ENCODE measurements around the gene SCYGR1.
"Not testable (repeated sequence)": the region's sequence is repeated elsewhere in the genome, so short reads cannot be mapped to it uniquely, and the experiment has no call there.

The SCYGR1 gene

GRCh38 chr2:227368574-227368973 lies 19.2 kb downstream of the SCYGR1 start:
- no peak for DNase-seq

DNA sequence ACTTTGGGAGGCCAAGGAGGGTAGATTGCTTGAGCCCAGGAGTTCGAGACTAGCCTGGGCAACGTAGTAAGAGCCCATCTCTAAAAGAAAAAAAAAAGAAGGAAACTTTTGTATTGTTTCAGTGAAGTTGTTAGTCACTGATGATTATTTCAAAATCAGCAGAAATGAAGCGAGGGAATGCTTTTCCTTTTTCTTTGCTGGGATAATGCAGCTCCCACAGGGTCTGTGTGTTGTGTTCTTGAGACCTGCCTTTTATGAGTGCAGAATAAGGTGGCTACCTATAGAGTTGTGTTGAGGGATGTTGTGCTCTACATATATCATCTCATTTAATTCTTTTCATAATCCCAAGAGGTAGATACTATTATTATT lies 20.3 kb downstream of the SCYGR1 start:
- DNase-seq = no peak

DNA sequence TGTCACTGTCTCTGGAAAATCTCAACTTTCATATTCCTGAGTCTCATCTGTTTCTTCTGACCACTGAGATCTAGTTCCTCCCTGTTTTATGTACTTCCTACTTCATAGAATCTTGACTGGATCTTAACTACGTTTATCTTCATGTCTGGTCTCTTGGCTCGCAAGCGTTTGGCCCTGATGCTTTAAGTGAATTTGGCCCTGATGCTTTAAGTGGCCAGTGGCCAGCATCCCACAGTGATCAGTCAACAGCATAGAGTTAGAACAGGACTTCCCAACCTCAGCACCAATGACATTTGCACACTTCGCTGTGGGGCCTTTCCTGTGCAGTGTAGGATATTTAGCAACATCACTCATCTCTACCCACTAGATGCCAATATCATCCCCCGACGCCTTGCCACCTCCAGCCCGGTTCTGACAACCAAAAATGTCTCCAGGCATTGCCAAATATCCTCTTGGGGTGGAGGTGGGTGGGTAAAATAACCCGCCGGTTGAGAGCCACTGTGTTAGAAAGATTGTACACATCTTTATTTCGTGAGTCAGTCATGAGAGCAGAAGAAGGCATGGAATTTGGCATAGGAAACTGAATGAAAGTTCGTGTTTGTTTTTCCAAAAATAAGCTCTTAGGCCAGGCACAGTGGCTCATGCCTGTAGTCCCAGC lies 20.9 kb downstream of the SCYGR1 start:
- no peak for DNase-seq

DNA sequence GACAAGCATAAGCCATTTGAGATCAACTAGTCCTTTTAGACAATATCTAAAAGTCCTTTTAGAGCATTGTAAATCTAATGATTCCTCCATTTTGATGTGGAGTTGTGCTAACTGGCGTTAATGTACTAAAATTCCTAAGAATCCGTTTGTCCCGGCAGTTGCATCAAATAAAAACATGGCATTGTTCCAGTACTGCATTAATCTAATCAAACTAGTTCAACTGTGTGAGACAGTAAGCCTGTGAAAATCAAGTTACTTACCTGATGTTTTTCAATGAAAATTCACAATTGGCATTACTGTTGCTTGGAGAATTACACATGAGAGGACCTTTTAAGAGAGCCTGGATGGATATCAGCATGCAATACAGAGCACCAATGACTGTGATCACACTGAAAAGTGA lies 21.9 kb downstream of the SCYGR1 start:
- DNase-seq = no peak

DNA sequence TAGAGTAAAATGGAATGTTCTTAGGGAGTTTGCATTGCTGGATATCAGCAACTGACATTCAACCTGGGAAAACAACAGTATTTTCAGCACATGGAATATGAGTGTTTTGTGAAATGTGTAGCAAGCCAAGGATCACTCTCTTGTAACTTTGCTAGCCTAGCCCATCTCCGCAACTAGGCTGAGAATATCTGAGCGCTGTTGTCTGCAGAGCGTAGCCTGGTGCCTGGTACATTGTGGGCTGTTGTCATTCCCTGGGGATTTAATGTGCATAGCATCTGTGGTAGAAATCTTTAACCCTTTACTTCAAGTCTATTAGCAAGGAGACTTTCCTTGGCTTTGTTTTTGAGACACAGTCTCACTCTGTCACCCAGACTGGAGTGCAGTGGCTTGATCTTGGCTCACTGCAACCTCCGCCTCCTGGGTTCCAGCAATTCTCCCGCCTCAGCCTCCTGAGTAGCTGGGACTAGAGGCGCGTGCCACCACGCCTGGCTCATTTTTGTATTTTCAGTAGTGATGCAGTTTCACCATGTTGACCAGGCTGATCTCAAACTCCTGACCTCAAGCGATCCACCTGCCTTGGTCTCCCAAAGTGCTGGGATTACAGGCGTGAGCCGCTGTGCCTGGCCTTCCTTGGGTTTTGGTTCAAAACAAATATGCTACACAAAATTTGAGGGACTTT lies 23.0 kb downstream of the SCYGR1 start:
- DNase-seq = not testable (repeated sequence)

DNA sequence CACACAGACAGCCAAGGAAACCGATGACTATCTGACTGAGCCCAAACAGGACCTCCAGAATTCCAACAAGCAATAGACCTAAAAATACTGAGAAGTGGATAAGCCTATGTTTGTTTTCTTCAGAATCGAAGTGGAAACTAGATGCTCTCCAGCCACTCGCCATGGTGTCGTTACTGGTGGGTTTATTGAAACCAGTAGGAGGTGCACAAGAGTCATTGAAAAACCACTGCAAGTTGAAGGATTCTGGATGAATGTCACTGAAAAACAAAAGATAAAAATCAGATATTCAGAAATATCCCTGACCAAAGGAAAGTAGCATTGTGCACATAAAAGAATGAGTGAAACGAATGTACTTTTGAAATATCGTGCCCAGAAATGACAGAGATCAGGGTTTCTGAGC lies 24.0 kb downstream of the SCYGR1 start:
- no peak for DNase-seq

- DNase-seq = no peak
Observed at GRCh38 chr2:227360351-227360750, 27.4 kb downstream of the SCYGR1 start.

DNA sequence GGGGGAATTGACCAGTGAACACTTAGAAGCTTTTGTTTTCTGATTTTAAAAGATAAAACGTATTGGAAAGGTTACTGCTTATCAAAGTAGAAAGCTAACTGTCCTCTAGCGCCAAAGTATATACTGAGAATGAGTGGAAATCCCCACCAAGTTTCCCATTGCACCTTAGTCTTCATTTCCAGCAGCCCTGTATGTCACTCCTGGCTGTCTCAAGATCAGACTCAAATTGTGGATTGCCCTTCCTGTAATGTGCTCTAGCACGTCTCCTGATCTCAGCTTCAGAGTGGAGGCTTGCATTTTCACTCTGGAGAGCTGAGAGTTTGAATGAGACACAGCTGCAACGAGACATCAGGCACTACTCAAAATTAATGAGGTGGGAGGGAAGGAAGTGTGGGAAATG lies 36.1 kb downstream of the SCYGR1 start:
- no peak for DNase-seq

- DNase-seq = no peak
Observed at GRCh38 chr2:227349989-227350612, 37.6 kb downstream of the SCYGR1 start.

DNA sequence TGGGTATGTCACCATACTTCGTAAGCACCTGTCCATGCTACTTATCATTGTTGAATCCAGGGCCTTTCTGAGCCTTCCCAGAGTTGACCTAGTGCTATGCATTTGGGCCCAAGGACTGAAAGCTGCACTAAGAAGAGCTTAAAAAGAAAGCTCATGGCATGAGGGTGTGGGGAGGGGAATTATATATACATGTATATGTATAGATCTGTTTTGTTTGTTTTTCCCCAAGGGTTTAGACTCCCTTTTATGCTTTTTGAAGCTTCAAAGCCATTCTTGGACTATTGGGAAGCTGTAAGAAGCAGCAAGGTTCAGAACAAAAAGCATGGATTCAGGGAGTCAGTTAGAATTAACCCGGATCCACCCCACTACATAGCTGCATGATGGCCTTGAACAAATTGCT lies 39.4 kb downstream of the SCYGR1 start:
- no peak for DNase-seq

- DNase-seq = no peak
Observed at GRCh38 chr2:227347117-227347516, 40.6 kb downstream of the SCYGR1 start.

DNA sequence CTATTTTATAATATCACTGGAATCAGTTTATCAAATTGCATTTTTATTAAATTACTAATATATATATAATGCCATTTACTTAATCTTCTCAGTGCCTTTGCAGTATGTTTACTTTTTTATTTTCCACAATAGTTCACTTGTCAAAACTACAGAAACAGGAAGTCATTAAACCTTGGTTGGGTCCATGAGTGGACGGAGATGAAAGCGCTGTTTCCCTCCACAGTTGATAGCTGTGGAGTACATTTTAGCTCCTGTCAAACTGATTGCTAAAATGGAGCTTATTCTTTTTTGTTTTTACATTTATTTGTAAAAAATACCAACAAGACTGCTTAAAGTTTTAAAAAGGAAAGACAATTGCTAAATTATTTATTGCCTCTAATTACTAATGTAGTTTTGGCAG lies 43.5 kb downstream of the SCYGR1 start:
- DNase-seq = no peak

DNA sequence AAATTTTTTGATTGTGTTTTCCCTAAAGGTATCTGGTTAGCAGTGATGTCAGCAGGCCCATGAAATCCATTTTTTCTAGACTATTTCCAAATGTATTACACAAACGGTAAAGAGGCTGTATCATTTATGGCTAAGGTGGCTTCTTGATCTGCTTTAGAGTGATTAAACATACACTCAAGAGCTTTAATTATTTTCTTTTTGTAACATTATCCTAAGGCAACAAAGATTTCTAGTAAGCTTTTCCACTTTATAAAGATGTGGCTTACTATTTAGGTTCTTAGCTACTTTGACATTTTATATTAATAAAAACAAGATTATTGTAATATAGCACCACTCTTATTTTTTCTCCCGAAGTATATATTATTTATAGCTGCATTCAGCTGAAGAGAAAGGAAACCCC lies 46.2 kb downstream of the SCYGR1 start:
- no peak for DNase-seq

GRCh38 chr2:227340106-227340505 lies 47.6 kb downstream of the SCYGR1 start:
- no peak for DNase-seq

DNA sequence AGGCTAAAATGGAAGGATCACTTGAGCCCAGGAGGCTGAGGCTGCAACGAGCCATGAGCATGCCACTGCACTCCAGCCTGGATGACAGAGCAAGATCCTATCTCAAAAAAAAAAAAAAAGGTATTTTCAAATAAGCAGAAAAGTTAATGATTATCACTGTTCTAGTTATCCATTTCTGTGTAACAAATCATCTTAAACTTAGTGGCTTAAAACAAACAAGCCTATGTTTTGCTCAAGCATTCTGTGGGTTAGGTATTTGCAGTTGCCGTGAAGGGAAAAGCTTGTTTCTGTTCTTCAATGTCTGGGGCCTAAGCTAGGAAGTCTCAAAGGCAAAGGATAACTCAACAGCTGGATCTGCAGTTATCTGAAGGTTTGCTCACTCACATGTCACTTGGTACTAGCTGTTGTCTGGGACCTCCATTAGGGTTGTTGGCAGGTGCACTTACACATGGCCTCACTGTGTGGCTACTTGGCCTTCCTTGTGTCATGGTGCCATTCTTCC lies 48.6 kb downstream of the SCYGR1 start:
- DNase-seq = no peak

Data from activated gamma-delta T cell (primary cell).